Stomach (tissue), 9 donors: Measurements from ENCODE around the gene CWF19L2. TPM values are rescaled to one million over a fixed set of nuclear protein-coding genes. Genes with fewer than 3 reads are reported as not detected.

Experiments
- DNase-seq, 2 donors: peaks; one replicate each; pipeline versions ENCODE4 v3.0.0 to v3.0.0-alpha.2; 2013 to 2019
- H3K27ac ChIP-seq, 5 donors: fragments of 200-600 bp in 4 of 5; sonication (generic) in 4 of 5; one replicate each; pipeline ENCODE4 v1.5.1; 2013 to 2019; ENCODE audit warnings: mild to moderate bottlenecking in 1 of 5, moderate library complexity in 1 of 5
- H3K27me3 ChIP-seq, 3 donors: fragments of 200-600 bp; sonication (generic); one replicate each; pipeline ENCODE4 v1.5.1; 2017 to 2019; ENCODE audit warnings: mixed run types in 1 of 3
- H3K36me3 ChIP-seq, 4 donors: fragments of 200-600 bp; sonication (generic); 1 replicate in 3 of 4; 2 replicates in 1 of 4; pipeline ENCODE4 v1.5.1; 2016 to 2019
- H3K4me1 ChIP-seq, 4 donors: fragments of 200-600 bp; sonication (generic); one replicate each; pipeline ENCODE4 v1.5.1; 2016 to 2019
- H3K4me3 ChIP-seq, 4 donors: fragments of 200-600 bp; sonication (generic) in 3 of 4; one replicate each; pipeline ENCODE4 v1.5.1; 2016 to 2019; ENCODE audit warnings: mild to moderate bottlenecking in 1 of 4
- H3K9me3 ChIP-seq, 4 donors: fragments of 200-600 bp; sonication (generic); one replicate each; pipeline ENCODE4 v1.5.1; 2016 to 2019
- EP300 ChIP-seq: sonication (generic); formaldehyde crosslinking; IDR thresholded peaks from one replicate; pipeline ENCODE4 v1.6.1; 2017; ENCODE audit warnings: antibody characterized with exemption
- POLR2A ChIP-seq, 4 donors: fragments of 450-650 bp; IDR thresholded peaks; one replicate each; pipeline ENCODE4 v1.6.1; 2016; ENCODE audit warnings: antibody characterized with exemption in 4 of 4, control low read depth in 2 of 4, mild to moderate bottlenecking in 1 of 4, moderate library complexity in 1 of 4
- POLR2AphosphoS5 ChIP-seq, 3 donors: sonication (generic); formaldehyde crosslinking; IDR thresholded peaks; one replicate each; pipeline ENCODE4 v1.6.1; 2016; ENCODE audit warnings: antibody characterized with exemption in 3 of 3
- WGBS, 5 donors: extraction: QIAGEN DNeasy Blood & Tissue Kit in 3 of 5; methylation state at CpG; one replicate each; pipeline versions ENCODE4 v1.1.5 to v1.1.7; 2013 to 2018; 5-methylcytosine and 5-hydroxymethylcytosine counted together
- intact Hi-C: fragments of 100-400 bp; cut with DNase I; formaldehyde crosslinking; loops from one replicate; pipeline ENCODE4 v1.15.1; 2023; ENCODE audit warnings: low total_unique reads
- polyA plus RNA-seq, 3 donors: library from polyadenylated mRNA; stranded (reverse); fragments of 200-250 nt; gene quantifications; one replicate each; pipeline ENCODE4 v1.2.3, GENCODE V29; 2013
- total RNA-seq, 5 donors: library from RNA; depleted of rRNA; stranded (reverse); fragments of >200 nt; gene quantifications; one replicate each; pipeline versions ENCODE4 v1.1.0 to v1.2.3, GENCODE V29; 2014 to 2016
- TF ChIP-seq, protein P1 (sequence below), 7 experiments: fragments of 450-650 bp in 4 of 7; fragments of 200-600 bp in 3 of 7; sonication (generic) in 3 of 7; IDR thresholded peaks; one replicate each; pipeline ENCODE4 v1.5.1; 2016 to 2019; ENCODE audit warnings: antibody characterized with exemption in 7 of 7, control low read depth in 2 of 7, mild to moderate bottlenecking in 1 of 7
- donor health status: healthy with polysubstance abuse.
- donor health status: Bipolar disorder and iron deficiency.
- donor health status: healthy.

The CWF19L2 gene
- total and polyA plus RNA-seq, 8 donors = 5.7 to 89.8 (median 35.1) TPM

DNA sequence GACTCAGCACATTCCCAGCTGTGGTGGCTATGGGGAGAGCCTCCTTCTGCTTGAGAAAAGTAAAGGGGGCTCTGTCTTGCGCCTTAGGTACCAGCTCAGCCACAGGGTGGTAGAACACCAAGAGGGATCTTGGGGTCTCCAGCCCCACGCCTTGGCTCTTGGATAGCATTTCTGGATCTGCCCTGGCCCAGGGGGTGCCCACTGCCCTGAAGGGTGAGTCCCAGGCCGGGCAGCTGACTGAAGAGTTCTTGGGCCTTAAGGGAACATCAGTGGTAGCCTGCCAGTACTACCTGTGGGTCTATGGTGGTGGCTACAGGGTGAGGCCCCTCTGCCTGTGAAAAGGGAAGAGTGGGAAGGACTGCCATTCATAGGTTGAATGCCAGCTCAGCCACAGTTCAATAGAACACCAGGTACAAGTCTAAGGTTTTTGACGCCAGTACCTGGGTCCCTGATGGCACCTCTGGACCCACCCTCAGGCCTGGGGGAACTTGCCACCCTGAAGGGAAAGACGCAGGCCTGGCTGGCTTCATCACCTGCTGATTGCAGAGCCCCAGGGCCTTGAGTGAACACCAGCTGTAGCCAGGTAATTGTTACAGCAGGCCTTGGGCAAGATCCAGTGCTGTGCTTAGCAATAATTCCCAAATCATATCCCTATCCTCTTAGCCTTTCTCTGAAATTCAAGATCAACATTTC is 3.9 kb downstream of the CWF19L2 start:
- Histone ChIP-seq H3K27ac (no peak overlapping the region), H3K4me1 (peaks cover 0 to 23% (median 19%) of the 10 kb centered on the region in 4 donors), H3K9me3 (no peaks in the 10 kb centered on the region), H3K36me3 (peaks cover 11 to 47% (median 38%) of the 10 kb centered on the region in 4 donors), H3K27me3 (no peaks in the 10 kb centered on the region), H3K4me3 (no peak overlapping the region)
- intact Hi-C loops = no loop called here
- WGBS, 5 donors = 93 to 100% (median 97%) methylated on average over 4 to 5 of the region's 5 CpGs
- DNase-seq = no peak
- TF ChIP-seq POLR2AphosphoS5 (IDR thresholded peaks at IDR 0.05) (no peak), EP300 (no peak), POLR2A (IDR thresholded peaks at IDR 0.05) (no peak)
- TF ChIP-seq, protein P1, sequence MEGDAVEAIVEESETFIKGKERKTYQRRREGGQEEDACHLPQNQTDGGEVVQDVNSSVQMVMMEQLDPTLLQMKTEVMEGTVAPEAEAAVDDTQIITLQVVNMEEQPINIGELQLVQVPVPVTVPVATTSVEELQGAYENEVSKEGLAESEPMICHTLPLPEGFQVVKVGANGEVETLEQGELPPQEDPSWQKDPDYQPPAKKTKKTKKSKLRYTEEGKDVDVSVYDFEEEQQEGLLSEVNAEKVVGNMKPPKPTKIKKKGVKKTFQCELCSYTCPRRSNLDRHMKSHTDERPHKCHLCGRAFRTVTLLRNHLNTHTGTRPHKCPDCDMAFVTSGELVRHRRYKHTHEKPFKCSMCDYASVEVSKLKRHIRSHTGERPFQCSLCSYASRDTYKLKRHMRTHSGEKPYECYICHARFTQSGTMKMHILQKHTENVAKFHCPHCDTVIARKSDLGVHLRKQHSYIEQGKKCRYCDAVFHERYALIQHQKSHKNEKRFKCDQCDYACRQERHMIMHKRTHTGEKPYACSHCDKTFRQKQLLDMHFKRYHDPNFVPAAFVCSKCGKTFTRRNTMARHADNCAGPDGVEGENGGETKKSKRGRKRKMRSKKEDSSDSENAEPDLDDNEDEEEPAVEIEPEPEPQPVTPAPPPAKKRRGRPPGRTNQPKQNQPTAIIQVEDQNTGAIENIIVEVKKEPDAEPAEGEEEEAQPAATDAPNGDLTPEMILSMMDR (IDR thresholded peaks at IDR 0.05) = no peak

DNA sequence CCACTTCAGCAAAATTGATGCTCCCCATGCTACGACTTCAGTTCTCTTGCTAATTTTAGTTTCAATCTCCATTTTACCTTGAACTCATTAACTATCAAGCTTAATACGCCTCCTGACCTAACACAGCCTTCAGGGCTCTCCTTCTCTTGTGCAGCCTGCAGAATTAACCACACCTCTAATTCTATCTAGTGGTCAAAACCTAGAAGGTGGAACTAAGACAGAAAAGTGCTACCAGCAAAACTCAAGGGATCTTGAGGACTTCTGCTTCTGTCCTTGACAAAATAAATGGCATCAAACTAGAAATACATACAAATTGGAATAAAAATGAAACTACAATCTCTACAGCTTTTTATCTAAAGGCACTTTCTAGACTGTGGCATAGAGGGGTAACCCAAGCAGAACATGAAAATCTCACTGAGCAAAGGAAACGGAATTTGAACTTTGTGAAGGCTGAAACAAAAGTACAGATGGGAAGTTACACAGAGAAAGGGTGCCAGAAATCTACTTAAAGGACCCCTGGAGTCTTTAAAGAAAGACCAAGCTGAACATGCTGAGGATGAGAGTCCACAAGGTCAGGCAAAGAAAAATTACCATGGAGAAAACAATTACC is 10.7 kb downstream of the CWF19L2 start:
- H3K4me1 ChIP-seq = no peaks in the 10 kb centered on the region
- peaks cover 22 to 67% (median 56%) of the 10 kb centered on the region in 4 donors for H3K36me3 ChIP-seq
- 89 to 94% (median 92%) methylated on average over 3 of the region's 3 CpGs for WGBS, 5 donors
- H3K9me3 ChIP-seq = no peaks in the 10 kb centered on the region
- no peak for TF ChIP-seq POLR2AphosphoS5 (IDR thresholded peaks at IDR 0.05)
- TF ChIP-seq, protein P1 (IDR thresholded peaks at IDR 0.05) = no peak
- TF ChIP-seq POLR2A (IDR thresholded peaks at IDR 0.05) = no peak
- TF ChIP-seq EP300 = no peak
- no peak overlapping the region for H3K27ac ChIP-seq
- H3K27me3 ChIP-seq = no peaks in the 10 kb centered on the region
- intact Hi-C loops = no loop called here
- DNase-seq = no peak
- H3K4me3 ChIP-seq = no peak overlapping the region

DNA sequence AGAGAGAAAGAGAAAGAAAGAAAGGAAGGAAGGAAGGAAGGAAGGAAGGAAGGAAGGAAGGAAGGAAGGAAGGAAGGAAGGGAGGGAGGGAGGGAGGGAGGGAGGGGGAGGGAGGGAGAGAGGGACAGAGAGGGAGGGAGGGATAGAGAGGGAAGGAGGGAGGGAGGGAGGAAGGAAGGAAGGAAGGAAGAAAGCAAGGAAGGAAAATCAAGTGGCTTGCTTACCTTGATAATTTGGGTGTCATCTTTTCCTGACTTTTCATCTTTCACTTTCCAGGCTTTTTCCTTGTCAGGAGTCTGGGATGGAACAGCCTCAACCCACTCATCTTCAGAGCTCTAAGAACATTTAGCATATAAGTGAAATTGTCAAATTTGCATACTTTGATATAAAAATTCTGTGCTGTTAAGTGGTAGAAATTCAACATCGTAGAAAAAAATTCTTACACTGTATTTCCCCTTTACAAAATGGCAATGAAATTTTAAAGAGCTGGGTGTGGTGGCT is 14.9 kb downstream of the CWF19L2 start:
- Histone ChIP-seq H3K27me3 (no peaks in the 10 kb centered on the region), H3K4me1 (no peaks in the 10 kb centered on the region), H3K36me3 (peaks cover 38 to 90% (median 80%) of the 10 kb centered on the region in 4 donors), H3K4me3 (no peak overlapping the region), H3K27ac (no peak overlapping the region), H3K9me3 (no peaks in the 10 kb centered on the region)
- DNase-seq = no peak
- intact Hi-C loops = no loop called here
- no peak for TF ChIP-seq EP300
- TF ChIP-seq POLR2A (IDR thresholded peaks at IDR 0.05) = no peak
- WGBS, 5 donors = 94 to 100% (median 97%) methylated on average over 1 of the region's 1 CpG

DNA sequence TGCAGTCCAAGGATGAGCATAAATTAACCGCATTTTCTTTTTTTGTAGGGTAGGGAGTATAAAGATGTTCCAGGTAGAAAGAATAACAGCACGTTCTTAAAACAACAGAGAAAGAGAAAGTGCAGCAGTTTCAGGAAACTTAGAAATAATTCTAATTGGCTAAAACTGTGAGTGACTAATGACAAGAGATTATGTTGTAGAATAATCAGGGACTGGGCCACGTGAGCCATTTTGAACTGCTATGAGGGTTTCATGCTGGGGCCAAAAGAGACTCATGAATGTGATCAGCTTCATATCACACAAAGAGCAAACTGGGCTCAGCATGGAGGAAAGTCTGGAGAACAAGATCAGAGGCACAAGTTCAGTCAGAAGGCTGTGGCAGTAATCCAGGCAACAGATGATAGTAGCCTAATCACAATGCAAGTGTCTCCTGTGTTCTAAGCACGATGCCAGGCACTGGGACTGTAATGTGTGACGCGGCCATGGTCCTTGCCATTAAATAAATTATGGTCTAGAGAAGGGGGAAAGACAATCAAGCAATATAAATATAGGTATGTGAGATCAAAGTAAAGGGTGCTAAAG is 17.9 kb downstream of the CWF19L2 start:
- Histone ChIP-seq H3K27ac (no peak overlapping the region), H3K4me3 (no peak overlapping the region), H3K9me3 (no peaks in the 10 kb centered on the region), H3K27me3 (no peaks in the 10 kb centered on the region), H3K4me1 (no peaks in the 10 kb centered on the region), H3K36me3 (peaks cover 28 to 90% (median 69%) of the 10 kb centered on the region in 4 donors)
- intact Hi-C loops = no loop called here
- 82 to 97% (median 93%) methylated on average over 6 of the region's 6 CpGs for WGBS, 5 donors
- TF ChIP-seq EP300 (no peak), POLR2A (IDR thresholded peaks at IDR 0.05) (no peak), POLR2AphosphoS5 (IDR thresholded peaks at IDR 0.05) (no peak)
- TF ChIP-seq, protein P1 (IDR thresholded peaks at IDR 0.05) = no peak
- DNase-seq = no peak
